Endothelial cell of umbilical vein (primary cell): ENCODE results near the gene PTTG2.

ENCODE experiments used
- CTCF ChIP-seq, 2 donors: IDR thresholded peaks; 1 replicate in 1 of 2; 2 replicates in 1 of 2; pipeline ENCODE4 v1.5.1; 2011; ENCODE audit warnings: low read length in 2 of 2, mild to moderate bottlenecking in 2 of 2, moderate library complexity in 2 of 2, control low read depth in 1 of 2, inconsistent platforms in 1 of 2, low read depth in 1 of 2; ENCODE audit not compliant: insufficient read depth in 1 of 2; ENCODE audit errors: extremely low read depth in 1 of 2
- EZH2 ChIP-seq: IDR thresholded peaks from 2 replicates; pipeline ENCODE4 v1.6.1; 2012; ENCODE audit warnings: borderline replicate concordance, low read depth, mild to moderate bottlenecking, moderate library complexity, low read length, inconsistent platforms; ENCODE audit not compliant: severe bottlenecking
- MYC ChIP-seq: IDR thresholded peaks from one replicate; pipeline ENCODE4 v1.6.1; 2011; ENCODE audit warnings: mild to moderate bottlenecking, low read depth, low read length
- POLR2A ChIP-seq: IDR thresholded peaks from 2 replicates; pipeline ENCODE4 v1.6.1; 2012; ENCODE audit warnings: low read depth, mild to moderate bottlenecking, control low read depth, low read length
- TF ChIP-seq, protein P1 (sequence below): IDR thresholded peaks from 2 replicates; pipeline ENCODE4 v1.6.1; 2011; ENCODE audit not compliant: insufficient read depth, insufficient read length

DNA sequence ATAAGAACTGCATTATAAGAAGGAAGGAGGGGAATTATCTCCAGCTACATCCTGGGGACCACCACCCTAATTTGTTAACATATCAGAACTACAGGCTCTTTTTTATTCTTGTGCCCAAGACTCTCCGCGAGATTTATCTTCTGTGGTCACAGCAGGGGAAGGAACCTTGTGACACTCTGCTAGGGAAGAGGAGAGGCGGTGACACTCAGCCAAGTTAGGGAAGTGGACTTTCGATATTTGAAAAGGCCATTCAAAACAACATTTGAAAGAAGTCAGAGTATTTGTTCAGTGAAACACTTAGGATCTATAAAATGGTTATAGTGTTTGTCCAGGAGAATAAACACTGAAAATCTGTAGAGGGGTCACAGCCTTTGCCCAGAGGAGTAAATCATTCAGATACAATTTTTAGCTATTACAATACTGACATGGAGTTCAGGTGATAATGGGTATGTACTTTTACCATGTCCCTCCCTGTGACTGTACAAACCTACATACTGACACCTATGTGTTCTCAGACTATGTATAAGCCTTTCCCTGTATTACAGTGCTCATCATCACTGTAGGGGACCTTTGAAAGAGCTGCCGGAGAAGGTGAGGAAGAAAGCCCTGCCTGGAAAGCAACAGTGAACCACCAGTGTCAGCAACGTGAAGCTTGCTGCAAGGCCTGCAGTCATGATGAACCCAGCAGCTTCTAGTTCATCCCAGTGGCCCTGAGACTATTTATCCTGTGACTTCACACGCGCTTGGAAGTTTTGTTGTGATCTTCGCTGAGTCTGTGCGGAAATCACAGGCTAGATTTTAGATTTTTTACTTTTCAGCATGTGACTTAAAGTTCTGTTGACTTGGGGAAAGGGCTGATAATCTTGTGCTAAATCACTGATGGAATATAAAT is 8.5 kb upstream of the PTTG2 start:
- TF ChIP-seq CTCF (IDR thresholded peaks at IDR 0.05; ENCODE audit: extremely low read depth in 1 of 2, insufficient read depth in 1 of 2, low read depth in 1 of 2, low read length in 2 of 2): no peak
- no peak for TF ChIP-seq POLR2A
- TF ChIP-seq EZH2: no peak
- TF ChIP-seq, protein P1, sequence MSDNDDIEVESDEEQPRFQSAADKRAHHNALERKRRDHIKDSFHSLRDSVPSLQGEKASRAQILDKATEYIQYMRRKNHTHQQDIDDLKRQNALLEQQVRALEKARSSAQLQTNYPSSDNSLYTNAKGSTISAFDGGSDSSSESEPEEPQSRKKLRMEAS: no peak
- TF ChIP-seq MYC: no peak
